CD14-positive monocyte (primary cell): ENCODE results near the gene SGPL1. TPM values are rescaled to one million over a fixed set of nuclear protein-coding genes. Genes with fewer than 3 reads are reported as not detected.

Experiments
- DNase-seq, 3 donors: peaks; one replicate each; pipeline ENCODE4 v3.0.0-alpha.2; 2011 to 2022
- H2AFZ ChIP-seq: 2 replicates; pipeline ENCODE4 v1.6.0; 2012; ENCODE audit warnings: mild to moderate bottlenecking, low read depth, low read length, inconsistent platforms; ENCODE audit not compliant: insufficient read depth, poor library complexity, severe bottlenecking
- H3K27ac ChIP-seq, 2 donors: 1 replicate in 1 of 2; 2 replicates in 1 of 2; pipeline ENCODE4 v1.5.1; 2012 to 2013; ENCODE audit warnings: low read length in 2 of 2, control low read depth in 1 of 2, inconsistent platforms in 1 of 2, low read depth in 1 of 2, mild to moderate bottlenecking in 1 of 2
- H3K27me3 ChIP-seq, 2 donors: one replicate each; pipeline versions ENCODE4 v1.6.0 to v1.6.1; 2011 to 2013; ENCODE audit warnings: low read length in 2 of 2; ENCODE audit not compliant: control insufficient read depth in 2 of 2, insufficient read depth in 2 of 2
- H3K36me3 ChIP-seq, 2 donors: replicated peaks in 1 of 2; 1 replicate in 1 of 2; 2 replicates in 1 of 2; pipeline versions ENCODE4 v1.5.1 to v1.6.1; 2012 to 2013; ENCODE audit warnings: low read length in 2 of 2, control low read depth in 1 of 2, inconsistent platforms in 1 of 2, mild to moderate bottlenecking in 1 of 2; ENCODE audit not compliant: insufficient read depth in 2 of 2, control insufficient read depth in 1 of 2
- H3K4me1 ChIP-seq, 2 donors: 1 replicate in 1 of 2; 2 replicates in 1 of 2; pipeline versions ENCODE4 v1.5.1 to v1.6.1; 2012 to 2013; ENCODE audit warnings: low read length in 2 of 2, control low read depth in 1 of 2, inconsistent platforms in 1 of 2, mild to moderate bottlenecking in 1 of 2, moderate library complexity in 1 of 2; ENCODE audit not compliant: insufficient read depth in 2 of 2, control insufficient read depth in 1 of 2
- H3K4me2 ChIP-seq: replicated peaks from 2 replicates; pipeline ENCODE3; 2012; ENCODE audit warnings: low read length, moderate library complexity, mild to moderate bottlenecking; ENCODE audit not compliant: poor library complexity, severe bottlenecking; ENCODE audit errors: extremely low read depth
- H3K4me3 ChIP-seq, 3 experiments: fragments of 200-600 bp in 1 of 3; sonication (generic) in 1 of 3; replicated peaks in 1 of 3; 1 replicate in 2 of 3; 2 replicates in 1 of 3; pipeline ENCODE4 v1.5.1; 2011 to 2013; ENCODE audit warnings: low read length in 3 of 3, mild to moderate bottlenecking in 3 of 3, control low read depth in 2 of 3, low read depth in 2 of 3, inconsistent platforms in 1 of 3, moderate library complexity in 1 of 3
- H3K79me2 ChIP-seq: 2 replicates; pipeline ENCODE4 v1.6.0; 2012; ENCODE audit warnings: mild to moderate bottlenecking, control low read depth, inconsistent platforms, low read length, moderate library complexity; ENCODE audit not compliant: insufficient read depth
- H3K9ac ChIP-seq: 2 replicates; pipeline ENCODE4 v1.6.0; 2017; ENCODE audit warnings: low read length, mild to moderate bottlenecking; ENCODE audit not compliant: insufficient read depth, poor library complexity, severe bottlenecking
- H3K9me3 ChIP-seq, 2 donors: replicated peaks in 1 of 2; 1 replicate in 1 of 2; 2 replicates in 1 of 2; pipeline versions ENCODE4 v1.5.1 to v1.6.1; 2012 to 2013; ENCODE audit warnings: low read length in 2 of 2, control low read depth in 1 of 2; ENCODE audit not compliant: control insufficient read depth in 1 of 2, insufficient read depth in 1 of 2
- H4K20me1 ChIP-seq: 2 replicates; pipeline ENCODE4 v1.6.0; 2012; ENCODE audit warnings: mild to moderate bottlenecking, low read length, control low read depth, moderate library complexity; ENCODE audit not compliant: insufficient read depth
- H3K27ac Mint-ChIP-seq, 7 donors: one replicate each; pipeline ENCODE4 v1.8.0; 2020; ENCODE audit warnings: mild to moderate bottlenecking in 7 of 7, mixed read lengths in 7 of 7, moderate library complexity in 6 of 7, inconsistent platforms in 2 of 7
- H3K27me3 Mint-ChIP-seq, 3 donors: one replicate each; pipeline ENCODE4 v1.8.0; 2021 to 2022; ENCODE audit warnings: low read depth in 3 of 3, mild to moderate bottlenecking in 3 of 3, mixed read lengths in 3 of 3, moderate library complexity in 3 of 3, inconsistent platforms in 1 of 3
- H3K36me3 Mint-ChIP-seq, 2 donors: one replicate each; pipeline ENCODE4 v1.8.0; 2020; ENCODE audit warnings: mixed read lengths in 2 of 2, inconsistent platforms in 1 of 2, mild to moderate bottlenecking in 1 of 2
- H3K4me1 Mint-ChIP-seq: one replicate; pipeline ENCODE4 v1.8.0; 2020; ENCODE audit warnings: mild to moderate bottlenecking, mixed read lengths
- H3K4me3 Mint-ChIP-seq, 2 donors: one replicate each; pipeline ENCODE4 v1.8.0; 2020; ENCODE audit warnings: mild to moderate bottlenecking in 2 of 2, mixed read lengths in 2 of 2, moderate library complexity in 1 of 2
- H3K9me3 Mint-ChIP-seq, 7 donors: one replicate each; pipeline ENCODE4 v1.8.0; 2020 to 2022; ENCODE audit warnings: mixed read lengths in 7 of 7, mild to moderate bottlenecking in 6 of 7, moderate library complexity in 6 of 7, inconsistent platforms in 2 of 7
- WGBS: methylation state at CpG from one replicate; pipeline ENCODE4 v1.1.5; 2013; ENCODE audit warnings: missing lambda C conversion rate; ENCODE audit not compliant: insufficient coverage; 5-methylcytosine and 5-hydroxymethylcytosine counted together
- intact Hi-C, 2 donors: fragments of 100-400 bp; cut with micrococcal nuclease; formaldehyde crosslinking; loops; one replicate each; pipeline versions ENCODE4 v1.15.0 to v1.15.1; 2023
- polyA plus RNA-seq, 3 donors: library from polyadenylated mRNA; depleted of rRNA in 1 of 3; unstranded in 2 of 3; stranded (reverse) in 1 of 3; fragments of 300-500 nt in 2 of 3; fragments of >200 nt in 1 of 3; fragmentation: Illumina TruSeq in 2 of 3; gene quantifications; 1 replicate in 2 of 3; 2 replicates in 1 of 3; pipeline ENCODE4 v1.2.3, GENCODE V29; 2012 to 2021
- TF ChIP-seq, protein P1 (sequence below): fragments of 200-600 bp; IDR thresholded peaks from one replicate; pipeline ENCODE4 v1.8.0; 2022; ENCODE audit warnings: antibody characterized with exemption, mild to moderate bottlenecking

Gene SGPL1
- polyA plus RNA-seq, 3 donors, result 16.6 to 26.8 (median 26.1) TPM

DNA sequence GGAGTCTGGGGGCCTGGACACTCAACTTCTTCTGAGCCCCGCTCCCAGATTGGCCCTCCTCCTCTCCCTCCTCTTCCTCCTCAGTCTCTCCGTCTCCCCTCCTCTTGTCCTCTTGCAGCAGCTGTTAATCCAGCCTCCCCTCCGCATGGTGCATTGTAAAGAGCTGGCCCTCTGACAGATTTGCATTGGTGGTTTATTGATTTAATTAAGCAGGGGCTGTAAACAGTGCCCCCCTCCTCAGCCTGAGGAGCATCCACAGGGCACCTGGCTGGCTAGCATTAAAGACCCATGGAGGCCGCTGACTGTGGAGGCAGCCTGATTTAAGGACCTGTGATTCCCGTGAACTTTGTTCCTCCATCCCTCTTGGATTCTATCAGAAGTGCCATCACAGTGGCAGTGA lies 101.5 kb downstream of the SGPL1 start:
- Histone ChIP-seq H2AFZ (no peak overlapping the region), H3K36me3 (no peaks in the 10 kb centered on the region), H3K9ac (no peak overlapping the region), H3K4me2 (no peak overlapping the region), H3K4me1 (no peaks in the 10 kb centered on the region), H3K27me3 (no peaks in the 10 kb centered on the region), H3K79me2 (no peaks in the 10 kb centered on the region), H4K20me1 (no peaks in the 10 kb centered on the region), H3K27ac (no peak overlapping the region), H3K9me3 (peaks cover 0 to 2% of the 10 kb centered on the region in 2 donors), H3K4me3 (no peak overlapping the region)
- 95% methylated on average over 2 of the region's 5 CpGs for WGBS
- Mint-ChIP-seq H3K36me3 (no peaks in the 10 kb centered on the region), H3K27me3 (peaks cover 6 to 8% (median 7%) of the 10 kb centered on the region in 3 donors), H3K4me1 (peaks cover 4% of the 10 kb centered on the region), H3K27ac (no peak overlapping the region), H3K9me3 (peaks cover 0 to 3% (median 1%) of the 10 kb centered on the region in 7 donors), H3K4me3 (no peak overlapping the region)
- TF ChIP-seq, protein P1, sequence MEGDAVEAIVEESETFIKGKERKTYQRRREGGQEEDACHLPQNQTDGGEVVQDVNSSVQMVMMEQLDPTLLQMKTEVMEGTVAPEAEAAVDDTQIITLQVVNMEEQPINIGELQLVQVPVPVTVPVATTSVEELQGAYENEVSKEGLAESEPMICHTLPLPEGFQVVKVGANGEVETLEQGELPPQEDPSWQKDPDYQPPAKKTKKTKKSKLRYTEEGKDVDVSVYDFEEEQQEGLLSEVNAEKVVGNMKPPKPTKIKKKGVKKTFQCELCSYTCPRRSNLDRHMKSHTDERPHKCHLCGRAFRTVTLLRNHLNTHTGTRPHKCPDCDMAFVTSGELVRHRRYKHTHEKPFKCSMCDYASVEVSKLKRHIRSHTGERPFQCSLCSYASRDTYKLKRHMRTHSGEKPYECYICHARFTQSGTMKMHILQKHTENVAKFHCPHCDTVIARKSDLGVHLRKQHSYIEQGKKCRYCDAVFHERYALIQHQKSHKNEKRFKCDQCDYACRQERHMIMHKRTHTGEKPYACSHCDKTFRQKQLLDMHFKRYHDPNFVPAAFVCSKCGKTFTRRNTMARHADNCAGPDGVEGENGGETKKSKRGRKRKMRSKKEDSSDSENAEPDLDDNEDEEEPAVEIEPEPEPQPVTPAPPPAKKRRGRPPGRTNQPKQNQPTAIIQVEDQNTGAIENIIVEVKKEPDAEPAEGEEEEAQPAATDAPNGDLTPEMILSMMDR, result no peak
- intact Hi-C loops, result no loop called here
- DNase-seq, result no peak

DNA sequence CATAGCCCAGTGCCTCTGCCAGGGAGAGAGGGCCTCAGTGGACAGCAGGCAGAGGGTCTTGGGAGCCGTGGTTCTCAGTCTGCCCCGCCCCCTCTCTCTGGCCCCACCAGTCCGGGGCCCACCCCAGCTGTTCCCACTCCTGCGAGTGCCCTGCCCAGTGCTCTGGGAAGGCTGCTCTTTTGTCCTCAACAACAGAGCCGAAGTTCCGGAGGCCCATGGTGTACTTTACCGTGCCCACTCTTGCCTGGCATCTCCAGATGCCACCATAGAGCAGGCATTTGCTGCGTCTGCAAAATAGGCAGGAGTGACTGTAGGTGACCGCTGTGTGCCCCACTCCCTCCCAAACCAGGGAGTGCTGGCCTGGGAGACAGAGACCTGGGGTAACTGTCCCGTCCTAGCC lies 101.9 kb downstream of the SGPL1 start:
- no peak overlapping the region for H3K4me3 Mint-ChIP-seq
- intact Hi-C loops, result no loop called here

More for the DNA sequence above, 101.9 kb downstream of the SGPL1 start:
- peaks cover 6 to 8% (median 7%) of the 10 kb centered on the region in 3 donors for H3K27me3 Mint-ChIP-seq
- H3K9me3 ChIP-seq, result no peaks in the 10 kb centered on the region
- no peaks in the 10 kb centered on the region for H3K79me2 ChIP-seq
- no peak overlapping the region for H3K4me2 ChIP-seq
- no peak overlapping the region for H3K27ac Mint-ChIP-seq
- no peak overlapping the region for H3K9ac ChIP-seq
- no peak overlapping the region for H3K27ac ChIP-seq
- no peaks in the 10 kb centered on the region for H4K20me1 ChIP-seq
- no peaks in the 10 kb centered on the region for H3K36me3 ChIP-seq
- H3K4me1 Mint-ChIP-seq, result peaks cover 4% of the 10 kb centered on the region
- H3K4me3 ChIP-seq, result no peak overlapping the region
- TF ChIP-seq, protein P1, result no peak
- no peak for DNase-seq
- no peaks in the 10 kb centered on the region for H3K27me3 ChIP-seq
- WGBS, result 94% methylated on average over 6 of the region's 10 CpGs
- H3K9me3 Mint-ChIP-seq, result no peaks in the 10 kb centered on the region
- no peak overlapping the region for H2AFZ ChIP-seq
- H3K4me1 ChIP-seq, result no peaks in the 10 kb centered on the region
- no peaks in the 10 kb centered on the region for H3K36me3 Mint-ChIP-seq
